Right ventricle myocardium superior (tissue), 1 donor: ENCODE results near the gene MYO7B. TPM values are rescaled to one million over a fixed set of nuclear protein-coding genes. Genes with fewer than 3 reads are reported as not detected.

ENCODE experiments used
- ATAC-seq: fragments of 200-7000 bp; cut with Tn5 transposase; one replicate; pipeline ENCODE4 v1.9.1; 2020; ENCODE audit warnings: mild to moderate bottlenecking; ENCODE audit not compliant: poor library complexity
- DNase-seq: peaks from one replicate; pipeline ENCODE4 v3.0.0-alpha.2; 2020
- intact Hi-C: fragments of 100-400 bp; cut with DNase I; formaldehyde crosslinking; loops from one replicate; pipeline ENCODE4 v1.11.2; 2022
- total RNA-seq: library from RNA; stranded (reverse); fragmentation: NEBNext Ultra II Directional; extraction: Animal tissue kit (Norgen Biotek cat#: 25700); gene quantifications from one replicate; pipeline ENCODE4 v1.2.1, GENCODE V29; 2021
- donor health status: DM: no; HTN: yes; CAD: no; lungs with severe emphysema.

Gene MYO7B
- total RNA-seq, 1 donor from 2014 or later, result 0.32 TPM

DNA sequence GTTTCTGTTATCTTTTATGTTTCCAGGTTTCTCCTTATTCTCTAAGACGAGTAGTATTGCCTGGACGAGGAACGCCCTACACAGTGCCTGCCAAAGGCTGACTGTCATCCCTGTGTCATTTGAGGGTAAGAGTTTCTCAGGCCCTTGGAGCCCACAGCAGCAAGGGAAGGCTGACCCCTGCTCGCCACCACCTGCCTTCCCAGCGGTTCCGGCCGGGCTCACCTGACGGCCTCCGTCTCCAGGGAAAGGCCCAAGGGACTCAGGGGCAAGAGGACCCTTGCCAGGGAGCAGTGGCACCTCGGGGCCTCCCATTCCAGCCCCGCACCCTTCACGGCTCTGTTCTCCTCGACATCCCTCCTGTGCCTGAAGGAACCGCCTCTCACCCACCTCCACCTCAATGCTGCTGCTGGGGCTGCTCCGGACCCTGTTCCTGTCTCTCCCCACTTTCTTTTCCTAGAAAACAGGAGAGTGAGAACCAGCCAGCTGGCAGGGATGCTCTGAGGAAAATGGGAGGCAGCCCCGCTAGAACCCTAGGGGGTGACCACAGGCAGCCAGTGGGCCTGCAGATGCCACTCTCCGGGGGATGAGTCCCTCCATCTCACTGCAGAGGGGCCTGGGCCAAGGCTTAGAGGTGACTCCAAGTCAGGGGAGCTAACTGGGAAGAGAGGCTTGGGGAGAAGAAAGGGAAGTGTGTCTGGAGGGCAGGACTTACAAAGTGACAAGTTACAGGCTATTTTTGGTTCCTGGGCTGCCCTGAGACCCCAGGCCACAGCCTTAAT is 138.0 kb downstream of the MYO7B start:
- no peak for ATAC-seq

DNA sequence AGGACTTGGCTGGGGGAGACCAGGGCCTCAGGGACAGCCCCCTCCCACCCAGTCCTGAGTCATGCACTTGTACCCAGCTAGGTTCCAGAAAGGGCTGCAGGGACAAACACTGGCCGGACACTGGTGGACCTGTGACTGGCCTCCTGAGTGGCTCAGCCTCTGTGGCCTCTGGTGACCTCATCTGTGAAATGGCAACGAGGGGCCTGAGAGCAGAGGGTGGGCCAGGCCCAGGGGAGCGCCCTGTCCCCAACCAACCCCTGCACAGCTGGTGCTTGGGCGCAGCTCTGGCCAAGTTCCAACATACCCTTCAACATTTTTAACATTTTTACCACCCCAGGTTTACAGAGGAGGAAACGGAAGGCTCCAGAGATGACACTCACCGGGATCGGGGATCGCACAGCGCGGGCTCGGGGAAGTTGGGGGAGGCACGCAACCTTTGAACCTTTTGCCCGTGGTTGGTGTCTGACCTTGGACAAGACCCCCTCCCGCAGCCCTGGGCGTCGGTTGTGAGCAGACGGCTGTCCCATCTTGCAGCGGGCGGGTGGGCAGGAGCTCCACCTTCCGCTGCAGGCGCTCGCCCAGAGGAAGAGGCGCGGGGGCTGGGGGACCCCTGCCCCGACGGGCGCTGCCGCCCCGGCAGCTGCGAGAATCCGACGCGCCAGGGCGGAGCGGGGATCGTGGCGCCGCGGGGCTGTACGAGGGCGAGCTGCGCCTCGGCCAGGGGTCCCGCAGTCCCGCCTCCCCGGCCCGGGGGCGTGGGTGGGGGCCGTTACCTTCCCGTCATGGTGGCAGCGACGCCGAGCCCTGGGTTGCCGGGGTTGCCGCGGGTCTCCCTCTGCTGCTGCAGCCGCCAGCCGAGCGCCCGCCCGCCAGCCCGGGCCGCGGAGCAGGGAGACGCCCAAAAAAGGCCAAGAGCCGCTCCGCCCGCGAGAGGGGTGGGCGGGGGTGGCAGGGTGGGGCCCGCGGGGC is 139.0 kb downstream of the MYO7B start:
- intact Hi-C loops, result loop anchor here (5.0 kb wide), 1 partner anchor 37 kb away; no protein-coding TSS in a partner anchor
- peak; percentile 51 for ATAC-seq
- DNase-seq, result peak; percentile 73

More for the DNA sequence above, 138.0 kb downstream of the MYO7B start:
- DNase-seq, result no peak
- intact Hi-C loops, result no loop called here

- intact Hi-C loops, result loop anchor here (5.0 kb wide), 1 partner anchor 38 kb away; no protein-coding TSS in a partner anchor
- DNase-seq (peak; percentile 75), ATAC-seq (peak; percentile 60)
Observed at GRCh38 chr2:127675331-127676261, 140.1 kb downstream of the MYO7B start, which contains the start of gene LIMS2. LIMS2 (minus strand) TSS chr2:127675530; CDS start chr2:127675024, 506 bp downstream.

DNA sequence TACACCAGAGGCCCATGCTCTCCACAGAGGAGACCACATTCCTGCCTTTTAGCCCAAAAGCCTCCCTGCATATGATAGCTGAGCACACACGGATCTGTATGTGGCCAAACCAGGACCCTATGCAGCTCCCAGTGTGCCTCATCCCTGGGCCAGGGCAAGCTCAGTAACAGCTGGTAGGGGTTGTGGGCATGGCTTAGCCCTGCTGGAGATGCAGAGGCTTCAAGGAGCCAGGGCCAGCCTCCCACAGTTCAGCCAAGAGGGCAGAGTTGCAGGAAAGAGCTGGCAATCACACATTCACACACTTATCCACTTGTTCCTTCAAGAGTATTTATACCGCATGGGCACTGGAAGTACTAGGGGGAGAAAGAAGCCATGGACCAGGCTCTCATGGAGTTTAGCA is 141.4 kb downstream of the MYO7B start:
- peak; percentile 65 for DNase-seq
- ATAC-seq, result peak; percentile 42
- intact Hi-C loops, result loop anchor here (5.0 kb wide), 1 partner anchor 40 kb away; no protein-coding TSS in a partner anchor

- no peak for ATAC-seq
- intact Hi-C loops, result loop anchor here (5.0 kb wide), 1 partner anchor 41 kb away; no protein-coding TSS in a partner anchor
Observed at GRCh38 chr2:127678531-127678930, 143.0 kb downstream of the MYO7B start.

GRCh38 chr2:127678991-127679390 is 143.5 kb downstream of the MYO7B start:
- no peak for ATAC-seq
- no peak for DNase-seq
- intact Hi-C loops, result loop anchor here (5.0 kb wide), 1 partner anchor 42 kb away; no protein-coding TSS in a partner anchor

More at GRCh38 chr2:127678531-127678930, 143.0 kb downstream of the MYO7B start:
- DNase-seq, result no peak

DNA sequence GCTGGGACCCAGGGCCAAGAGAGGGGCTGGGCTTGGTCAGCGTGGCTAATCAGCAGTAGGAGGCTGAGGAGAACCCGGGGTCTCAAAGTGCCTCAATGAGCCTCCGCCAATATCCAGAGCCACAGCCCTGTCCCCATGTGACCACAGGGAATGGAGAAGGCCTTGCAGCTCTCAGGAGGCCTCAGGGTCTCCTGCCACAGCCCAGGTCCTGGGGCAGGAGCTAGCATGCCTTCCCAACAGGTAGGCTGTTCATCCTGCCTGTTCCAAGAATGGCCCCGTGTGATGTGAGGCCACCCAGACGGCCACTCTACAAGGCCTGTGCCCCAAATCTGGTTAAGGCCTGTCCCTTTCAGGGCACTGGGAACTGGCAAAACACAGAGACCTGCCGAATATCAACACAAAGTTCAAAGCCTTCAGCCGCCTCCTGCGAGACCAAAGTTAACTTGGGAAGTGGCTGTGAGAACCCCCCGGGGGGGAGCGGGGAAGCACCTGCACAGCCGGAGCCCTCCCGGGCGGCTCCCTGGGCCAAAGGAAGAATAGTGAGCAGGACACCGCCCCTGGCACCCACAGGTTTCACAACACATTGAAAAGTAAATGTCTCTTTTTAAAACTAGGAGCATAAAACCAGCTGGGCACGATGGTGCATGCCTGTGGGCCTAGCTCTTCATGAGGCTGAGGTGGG is 144.3 kb downstream of the MYO7B start:
- DNase-seq, result no peak
- ATAC-seq, result no peak
- intact Hi-C loops, result loop anchor here (5.0 kb wide), 1 partner anchor 43 kb away; no protein-coding TSS in a partner anchor

GRCh38 chr2:127680706-127681287 is 145.3 kb downstream of the MYO7B start:
- ATAC-seq, result no peak
- intact Hi-C loops, result no loop called here

GRCh38 chr2:127681288-127681804 is 145.9 kb downstream of the MYO7B start:
- peak; percentile 25 for ATAC-seq
- intact Hi-C loops, result no loop called here
- peak; percentile 66 for DNase-seq

More at GRCh38 chr2:127680706-127681287, 145.3 kb downstream of the MYO7B start:
- no peak for DNase-seq

GRCh38 chr2:127681976-127682857 is 146.7 kb downstream of the MYO7B start:
- no peak for DNase-seq
- intact Hi-C loops, result no loop called here
- ATAC-seq, result no peak

DNA sequence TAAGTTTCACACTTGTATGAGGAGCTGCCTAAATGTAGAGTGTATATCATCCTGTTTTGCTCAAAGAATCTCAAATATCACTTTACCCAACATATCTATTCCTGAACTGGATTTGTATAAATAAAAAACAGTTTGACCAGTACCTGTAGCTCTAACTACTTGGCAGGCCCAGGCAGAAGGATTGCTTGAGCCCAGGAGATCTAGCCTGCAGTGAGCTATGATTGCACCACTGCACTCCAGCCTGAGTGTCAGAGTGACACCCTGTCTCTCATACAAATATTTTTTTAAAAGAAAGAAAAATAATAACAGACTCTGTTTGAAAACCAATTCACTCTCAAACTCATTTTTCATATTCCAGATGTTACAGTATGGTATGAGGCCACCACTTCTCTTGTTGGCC is 147.6 kb downstream of the MYO7B start:
- intact Hi-C loops, result no loop called here
- ATAC-seq (no peak), DNase-seq (no peak)

- intact Hi-C loops, result no loop called here
- no peak for DNase-seq
- no peak for ATAC-seq
Observed at GRCh38 chr2:127683757-127684156, 148.3 kb downstream of the MYO7B start.

GRCh38 chr2:127685410-127686080 is 150.1 kb downstream of the MYO7B start:
- no peak for DNase-seq
- no peak for ATAC-seq
- intact Hi-C loops, result no loop called here
